ENCODE data around the gene GID8.

Gene GID8

GRCh38 chr20:62943396-62943795 is 5.4 kb downstream of the GID8 start:
- no peak for DNase-seq (ENCODE audit: low read depth in 2 of 2)

GRCh38 chr20:62944184-62944583 is 6.2 kb downstream of the GID8 start:
- no peak for DNase-seq (ENCODE audit: low read depth in 2 of 2)

- no peak for DNase-seq (ENCODE audit: low read depth in 2 of 2)
Measured at GRCh38 chr20:62944746-62945145, 6.8 kb downstream of the GID8 start.

- no peak for DNase-seq (ENCODE audit: low read depth in 2 of 2)
Measured at GRCh38 chr20:62945771-62946339, 7.9 kb downstream of the GID8 start.

GRCh38 chr20:62946918-62947317 is 9.0 kb downstream of the GID8 start:
- DNase-seq (ENCODE audit: low read depth in 2 of 2) = no peak

GRCh38 chr20:62947532-62948300 is 9.8 kb downstream of the GID8 start:
- DNase-seq (ENCODE audit: low read depth in 2 of 2) = no peak

- no peak for DNase-seq (ENCODE audit: low read depth in 2 of 2)
Measured at GRCh38 chr20:62949153-62949821, 11.3 kb downstream of the GID8 start.

- no peak for DNase-seq (ENCODE audit: low read depth in 2 of 2)
Measured at GRCh38 chr20:62949962-62950361, 12.0 kb downstream of the GID8 start.

- DNase-seq (ENCODE audit: low read depth in 2 of 2) = no peak
Measured at GRCh38 chr20:62950741-62951140, 12.8 kb downstream of the GID8 start.

GRCh38 chr20:62951143-62951895 is 13.4 kb downstream of the GID8 start:
- DNase-seq (ENCODE audit: low read depth in 2 of 2) = no peak

- no peak for DNase-seq (ENCODE audit: low read depth in 2 of 2)
Measured at GRCh38 chr20:62951896-62952372, 14.0 kb downstream of the GID8 start.

GRCh38 chr20:62952373-62952967 is 14.5 kb downstream of the GID8 start, which contains the start of gene SLC17A9:
Gene SLC17A9 (plus strand): TSS chr20:62952709. CDS start chr20:62952831, 122 bp downstream.
- peak in 1 of 2 donors; percentile 53 for DNase-seq (ENCODE audit: low read depth in 2 of 2)

GRCh38 chr20:62952968-62953838 is 15.3 kb downstream of the GID8 start:
- no peak for DNase-seq (ENCODE audit: low read depth in 2 of 2)

- peak; percentile 39 to 58 for DNase-seq (ENCODE audit: low read depth in 2 of 2)
Measured at GRCh38 chr20:62953839-62954703, 16.1 kb downstream of the GID8 start.

GRCh38 chr20:62955519-62956386 is 17.8 kb downstream of the GID8 start:
- no peak for DNase-seq (ENCODE audit: low read depth in 2 of 2)

GRCh38 chr20:62956387-62957135 is 18.6 kb downstream of the GID8 start:
- DNase-seq (ENCODE audit: low read depth in 2 of 2) = no peak

- DNase-seq (ENCODE audit: low read depth in 2 of 2) = no peak
Measured at GRCh38 chr20:62957136-62958117, 19.5 kb downstream of the GID8 start.

Data from stimulated activated CD8-positive, alpha-beta memory T cell treated with anti-CD3 and anti-CD28 coated beads, Interleukin-7, amount 100 ng/mL, for 4 hours (primary cell).